PC-9 (cell line): ENCODE data around the gene BOD1. TPM values are rescaled to one million over a fixed set of nuclear protein-coding genes. Genes with fewer than 3 reads are reported as not detected.

Experiments
- BruUV-seq: library from RNA; stranded (reverse); fragments of 400-500 nt; replicated peaks from 2 replicates; lab custom pipeline; 2021; lab: Mats Ljungman, UMichigan
- CTCF ChIA-PET: fragments of 300-600 bp; sonication (Branson Sonifier 250); formaldehyde crosslinking; loops from one replicate; lab custom pipeline; 2022; ENCODE audit warnings: antibody characterized with exemption; lab: Charles Lee
- POLR2A ChIA-PET: fragments of 300-600 bp; sonication (Branson Sonifier 250); formaldehyde crosslinking; loops from one replicate; lab custom pipeline; 2022; ENCODE audit warnings: antibody characterized with exemption; ENCODE audit not compliant: unreplicated experiment; lab: Charles Lee
- DNase-seq, 2 experiments: peaks; one replicate each; pipeline versions ENCODE4 v3.0.0 to v3.0.0-alpha.2; 2015 to 2022; ENCODE audit warnings: mixed read lengths in 1 of 2
- H2AFZ ChIP-seq: fragments of 200-600 bp; sonication (generic); 2 replicates; pipeline ENCODE4 v1.8.1; 2017; ENCODE audit warnings: antibody characterized with exemption
- H3F3A ChIP-seq: fragments of 200-600 bp; sonication (generic); 2 replicates; pipeline ENCODE4 v1.8.1; 2017; ENCODE audit warnings: antibody characterized with exemption, mild to moderate bottlenecking, low read depth; ENCODE audit not compliant: insufficient read depth
- H3K27ac ChIP-seq: fragments of 200-600 bp; sonication (generic); 2 replicates; pipeline ENCODE4 v1.6.1; 2016; ENCODE audit warnings: mixed run types
- H3K27me3 ChIP-seq: fragments of 200-600 bp; sonication (generic); 2 replicates; pipeline ENCODE4 v1.6.1; 2016; ENCODE audit warnings: low read depth, mixed run types; ENCODE audit not compliant: insufficient read depth
- H3K36me3 ChIP-seq: fragments of 200-600 bp; sonication (generic); 2 replicates; pipeline ENCODE4 v1.6.1; 2016; ENCODE audit warnings: low read depth, mixed run types
- H3K4me1 ChIP-seq: fragments of 200-600 bp; sonication (generic); replicated peaks from 2 replicates; pipeline ENCODE4 v1.6.1; 2016; ENCODE audit warnings: mixed run types; ENCODE audit not compliant: insufficient read depth
- H3K4me2 ChIP-seq: fragments of 200-600 bp; sonication (generic); 2 replicates; pipeline ENCODE4 v1.6.1; 2017; ENCODE audit warnings: mixed run types
- H3K4me3 ChIP-seq: fragments of 200-600 bp; sonication (generic); 2 replicates; pipeline ENCODE4 v1.6.1; 2016; ENCODE audit warnings: mixed run types
- H3K79me2 ChIP-seq: fragments of 200-600 bp; sonication (generic); 2 replicates; pipeline ENCODE4 v1.6.1; 2017; ENCODE audit warnings: low read depth, mixed run types
- H3K9me2 ChIP-seq: fragments of 200-600 bp; sonication (generic); 2 replicates; pipeline ENCODE4 v1.8.1; 2017; ENCODE audit warnings: mild to moderate bottlenecking; ENCODE audit not compliant: insufficient read depth
- H3K9me3 ChIP-seq: fragments of 200-600 bp; sonication (generic); 2 replicates; pipeline ENCODE4 v1.8.1; 2016; ENCODE audit warnings: low read depth; ENCODE audit not compliant: insufficient read depth
- H4K20me1 ChIP-seq: fragments of 200-600 bp; sonication (generic); 2 replicates; pipeline ENCODE4 v1.8.1; 2017; ENCODE audit not compliant: insufficient read depth
- EZH2 ChIP-seq: fragments of 200-600 bp; sonication (generic); IDR thresholded peaks from 2 replicates; pipeline ENCODE4 v1.8.0; 2017; ENCODE audit warnings: antibody characterized with exemption, low read depth
- intact Hi-C: fragments of 100-400 bp; cut with micrococcal nuclease; formaldehyde crosslinking; loops from one replicate; pipeline ENCODE4 v1.10.0; 2022; ENCODE audit not compliant: unreplicated experiment
- total RNA-seq: library from RNA; stranded (reverse); gene quantifications from 2 replicates; pipeline ENCODE4 v1.2.3, GENCODE V29; 2021
- TF ChIP-seq, protein P1 (sequence below): fragments of 200-600 bp; sonication (generic); conservative IDR thresholded peaks from 2 replicates; pipeline ENCODE4 v1.6.1; 2017; ENCODE audit warnings: mixed run types, antibody characterized with exemption, mild to moderate bottlenecking, moderate library complexity

The BOD1 gene
- total RNA-seq, 1 experiment from 2014 or later, result 73.2 TPM

DNA sequence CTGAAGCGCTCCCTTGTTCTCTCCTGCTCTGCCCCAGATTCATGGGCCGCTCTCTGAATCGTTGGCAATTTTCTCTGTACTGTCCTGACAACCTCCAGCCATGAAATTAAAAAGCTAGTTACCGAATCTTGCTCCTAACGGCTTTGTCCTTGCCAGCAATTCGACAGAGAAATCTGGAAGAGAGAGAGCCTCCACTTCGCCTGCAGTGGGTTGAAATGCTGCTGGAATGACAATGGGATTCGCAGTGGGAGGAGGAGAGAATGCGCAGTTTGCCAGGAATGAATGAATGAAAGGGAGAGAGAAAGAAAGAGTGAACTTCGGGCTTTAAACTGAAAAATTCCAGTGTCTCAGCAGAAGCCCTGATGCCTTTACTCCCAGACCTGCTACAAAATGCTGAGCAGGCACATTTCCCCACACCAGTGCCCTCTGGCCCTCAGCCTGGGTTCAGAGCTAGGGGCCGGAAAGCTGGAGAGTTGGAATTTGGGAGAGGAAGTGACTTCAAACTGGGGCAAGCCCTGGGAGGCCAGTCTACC is 11.5 kb upstream of the BOD1 start:
- Histone ChIP-seq H3K36me3 (no peaks in the 10 kb centered on the region), H2AFZ (no peak overlapping the region), H4K20me1 (no peaks in the 10 kb centered on the region), H3K9me3 (no peaks in the 10 kb centered on the region), H3K4me1 (no peaks in the 10 kb centered on the region), H3K79me2 (no peaks in the 10 kb centered on the region), H3K9me2 (no peaks in the 10 kb centered on the region), H3K4me2 (no peak overlapping the region), H3F3A (no peaks in the 10 kb centered on the region), H3K27me3 (no peaks in the 10 kb centered on the region), H3K27ac (no peak overlapping the region), H3K4me3 (no peak overlapping the region)
- ChIA-PET CTCF (no interaction called here), POLR2A (interaction anchor here (0.6 kb wide), 1 partner anchor 82 kb away, joined by 4 read pairs; no protein-coding TSS in a partner anchor)
- no peak for DNase-seq
- intact Hi-C loops, result no loop called here
- TF ChIP-seq, protein P1, sequence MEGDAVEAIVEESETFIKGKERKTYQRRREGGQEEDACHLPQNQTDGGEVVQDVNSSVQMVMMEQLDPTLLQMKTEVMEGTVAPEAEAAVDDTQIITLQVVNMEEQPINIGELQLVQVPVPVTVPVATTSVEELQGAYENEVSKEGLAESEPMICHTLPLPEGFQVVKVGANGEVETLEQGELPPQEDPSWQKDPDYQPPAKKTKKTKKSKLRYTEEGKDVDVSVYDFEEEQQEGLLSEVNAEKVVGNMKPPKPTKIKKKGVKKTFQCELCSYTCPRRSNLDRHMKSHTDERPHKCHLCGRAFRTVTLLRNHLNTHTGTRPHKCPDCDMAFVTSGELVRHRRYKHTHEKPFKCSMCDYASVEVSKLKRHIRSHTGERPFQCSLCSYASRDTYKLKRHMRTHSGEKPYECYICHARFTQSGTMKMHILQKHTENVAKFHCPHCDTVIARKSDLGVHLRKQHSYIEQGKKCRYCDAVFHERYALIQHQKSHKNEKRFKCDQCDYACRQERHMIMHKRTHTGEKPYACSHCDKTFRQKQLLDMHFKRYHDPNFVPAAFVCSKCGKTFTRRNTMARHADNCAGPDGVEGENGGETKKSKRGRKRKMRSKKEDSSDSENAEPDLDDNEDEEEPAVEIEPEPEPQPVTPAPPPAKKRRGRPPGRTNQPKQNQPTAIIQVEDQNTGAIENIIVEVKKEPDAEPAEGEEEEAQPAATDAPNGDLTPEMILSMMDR, result no peak
- no peak for TF ChIP-seq EZH2
- no TSS peak for BruUV-seq

DNA sequence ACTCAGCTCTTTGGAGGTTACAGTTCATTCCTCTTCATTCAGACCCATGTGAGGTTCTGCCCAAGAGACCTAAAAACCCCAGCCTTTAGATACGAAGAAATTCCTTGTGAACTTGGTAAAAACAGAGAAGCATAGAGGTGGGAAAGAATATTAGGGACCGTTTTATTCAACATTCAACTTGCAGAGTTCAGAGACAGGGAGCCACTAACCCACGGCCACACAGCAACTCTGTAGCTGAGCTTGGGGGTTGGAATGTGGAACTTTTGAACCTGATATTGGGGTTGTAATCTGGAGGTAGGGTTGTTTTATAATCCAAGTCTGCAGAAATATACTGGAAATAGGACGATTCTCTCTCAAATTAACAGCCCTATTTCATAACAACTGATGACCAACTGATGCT is 10.8 kb upstream of the BOD1 start:
- ChIA-PET CTCF (no interaction called here), POLR2A (interaction anchor here (0.6 kb wide), 1 partner anchor 82 kb away, joined by 4 read pairs; no protein-coding TSS in a partner anchor)
- Histone ChIP-seq H3K9me3 (no peaks in the 10 kb centered on the region), H3K4me1 (no peaks in the 10 kb centered on the region), H4K20me1 (no peaks in the 10 kb centered on the region), H3K4me2 (no peak overlapping the region), H2AFZ (no peak overlapping the region), H3K27me3 (no peaks in the 10 kb centered on the region), H3K36me3 (no peaks in the 10 kb centered on the region), H3K79me2 (no peaks in the 10 kb centered on the region), H3K9me2 (no peaks in the 10 kb centered on the region), H3K27ac (no peak overlapping the region), H3F3A (no peaks in the 10 kb centered on the region), H3K4me3 (no peak overlapping the region)
- no peak for DNase-seq
- no peak for TF ChIP-seq EZH2
- BruUV-seq, result no TSS peak
- intact Hi-C loops, result no loop called here

DNA sequence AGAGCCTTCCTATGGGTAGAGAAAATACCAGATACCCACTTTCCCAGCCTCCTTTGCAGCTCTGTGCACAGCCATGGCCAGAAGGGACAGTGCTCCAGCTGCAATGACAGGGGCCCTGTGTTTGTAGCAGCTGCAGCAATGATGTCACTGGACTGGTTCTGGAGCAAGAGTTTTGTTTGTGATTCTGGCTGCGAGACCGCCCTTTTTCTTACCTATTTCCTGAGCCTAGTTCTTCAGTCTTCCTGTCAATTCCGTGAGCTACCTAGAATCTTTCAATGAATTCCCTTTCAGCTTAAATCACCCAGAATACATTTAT is 10.0 kb upstream of the BOD1 start:
- H3F3A ChIP-seq, result no peaks in the 10 kb centered on the region
- no peaks in the 10 kb centered on the region for H3K36me3 ChIP-seq
- CTCF ChIA-PET, result no interaction called here
- DNase-seq, result no peak
- H3K4me1 ChIP-seq, result no peaks in the 10 kb centered on the region
- no peaks in the 10 kb centered on the region for H3K27me3 ChIP-seq
- no peaks in the 10 kb centered on the region for H4K20me1 ChIP-seq
- no peak overlapping the region for H3K27ac ChIP-seq
- H3K4me2 ChIP-seq, result no peak overlapping the region
- intact Hi-C loops, result no loop called here
- TF ChIP-seq, protein P1, result no peak
- TF ChIP-seq EZH2, result no peak
- H3K79me2 ChIP-seq, result no peaks in the 10 kb centered on the region
- POLR2A ChIA-PET, result no interaction called here
- H3K4me3 ChIP-seq, result no peak overlapping the region
- H3K9me3 ChIP-seq, result no peaks in the 10 kb centered on the region
- no TSS peak for BruUV-seq
- H2AFZ ChIP-seq, result no peak overlapping the region
- no peaks in the 10 kb centered on the region for H3K9me2 ChIP-seq
